PC-3 (cell line): ENCODE measurements around the gene SOST. TPM values are rescaled to one million over a fixed set of nuclear protein-coding genes. Genes with fewer than 3 reads are reported as not detected.

Experiments
- ATAC-seq: fragments of 200-7000 bp; cut with Tn5 transposase; 2 replicates; pipeline ENCODE4 v1.9.1; 2020; ENCODE audit warnings: mild to moderate bottlenecking, moderate library complexity
- BruUV-seq: library from RNA; stranded (reverse); fragments of 400-500 nt; replicated peaks from 2 replicates; lab custom pipeline; 2021; lab: Mats Ljungman, UMichigan
- CTCF ChIA-PET: fragments of 300-600 bp; sonication (Branson Sonifier 250); formaldehyde crosslinking; loops from one replicate; lab custom pipeline; 2022; ENCODE audit warnings: antibody characterized with exemption; lab: Charles Lee
- POLR2A ChIA-PET: fragments of 300-600 bp; sonication (Branson Sonifier 250); formaldehyde crosslinking; loops from one replicate; lab custom pipeline; 2022; ENCODE audit warnings: antibody characterized with exemption; ENCODE audit not compliant: unreplicated experiment; lab: Charles Lee
- DNase-seq: peaks from one replicate; pipeline ENCODE4 v3.0.0-alpha.2; 2015
- H2AFZ ChIP-seq: fragments of 300-600 bp; sonication (generic); 2 replicates; pipeline ENCODE4 v1.6.0; 2016; ENCODE audit warnings: antibody characterized with exemption, low read length
- H3F3A ChIP-seq: fragments of 300-600 bp; sonication (generic); one replicate; pipeline ENCODE4 v1.6.0; 2017; ENCODE audit warnings: antibody characterized with exemption, low read length, control low read depth, mild to moderate bottlenecking; ENCODE audit not compliant: unreplicated experiment
- H3K27ac ChIP-seq: fragments of 300-600 bp; sonication (generic); 2 replicates; pipeline ENCODE4 v1.5.1; 2016; ENCODE audit warnings: mild to moderate bottlenecking, low read length
- H3K27me3 ChIP-seq: fragments of 300-600 bp; sonication (generic); 2 replicates; pipeline ENCODE4 v1.6.1; 2016; ENCODE audit warnings: low read length, mixed read lengths
- H3K36me3 ChIP-seq: fragments of 300-600 bp; sonication (generic); 2 replicates; pipeline ENCODE4 v1.6.1; 2016; ENCODE audit warnings: low read depth, mixed run types, low read length, mixed read lengths
- H3K4me1 ChIP-seq: fragments of 300-600 bp; sonication (generic); 2 replicates; pipeline ENCODE4 v1.5.1; 2016; ENCODE audit warnings: low read length; ENCODE audit not compliant: insufficient read depth
- H3K4me2 ChIP-seq: fragments of 300-600 bp; sonication (generic); 2 replicates; pipeline ENCODE4 v1.6.0; 2016; ENCODE audit warnings: low read length
- H3K4me3 ChIP-seq: fragments of 300-600 bp; sonication (generic); 2 replicates; pipeline ENCODE4 v1.5.1; 2016; ENCODE audit warnings: mild to moderate bottlenecking, low read length, mixed read lengths
- H3K79me2 ChIP-seq: fragments of 300-600 bp; sonication (generic); 2 replicates; pipeline ENCODE4 v1.6.1; 2017; ENCODE audit warnings: low read length, mixed read lengths
- H3K9ac ChIP-seq: fragments of 300-600 bp; sonication (generic); 2 replicates; pipeline ENCODE4 v1.6.0; 2016; ENCODE audit warnings: mild to moderate bottlenecking, low read length
- H3K9me2 ChIP-seq: fragments of 300-600 bp; sonication (generic); replicated peaks from 2 replicates; pipeline ENCODE4 v1.6.1; 2016; ENCODE audit warnings: mixed run types, low read length, mixed read lengths
- H3K9me3 ChIP-seq: fragments of 300-600 bp; sonication (generic); 2 replicates; pipeline ENCODE4 v1.6.1; 2016; ENCODE audit warnings: low read length, mixed read lengths
- H4K20me1 ChIP-seq: fragments of 300-600 bp; sonication (generic); 2 replicates; pipeline ENCODE4 v1.6.1; 2016; ENCODE audit warnings: low read length, mixed read lengths
- CTCF ChIP-seq: fragments of 300-600 bp; sonication (generic); conservative IDR thresholded peaks from 2 replicates; pipeline ENCODE4 v1.5.1; 2017; ENCODE audit warnings: antibody characterized with exemption, low read depth, mild to moderate bottlenecking, low read length
- EZH2 ChIP-seq: fragments of 300-600 bp; sonication (generic); IDR thresholded peaks from one replicate; pipeline ENCODE4 v1.6.1; 2017; ENCODE audit warnings: antibody characterized with exemption, mild to moderate bottlenecking, low read length; ENCODE audit not compliant: unreplicated experiment
- EZH2phosphoT487 ChIP-seq: fragments of 300-600 bp; sonication (generic); IDR thresholded peaks from 2 replicates; pipeline ENCODE4 v1.6.1; 2018; ENCODE audit warnings: mild to moderate bottlenecking, antibody characterized with exemption, low read length, borderline replicate concordance
- intact Hi-C: fragments of 100-400 bp; cut with micrococcal nuclease; formaldehyde crosslinking; loops from 2 replicates; pipeline ENCODE4 v1.9.0; 2023
- total RNA-seq: library from RNA; depleted of rRNA; stranded (reverse); fragments of >200 nt; gene quantifications from 2 replicates; pipeline ENCODE4 v1.2.3, GENCODE V29; 2014

Gene SOST
- total RNA-seq, 1 experiment from 2014 or later, result not detected

GRCh38 chr17:43787728-43788127 is 29.1 kb upstream of the SOST start:
- no peaks in the 10 kb centered on the region for H3K79me2 ChIP-seq
- ATAC-seq, result no peak
- POLR2A ChIA-PET, result no interaction called here
- no TSS peak for BruUV-seq
- no peaks in the 10 kb centered on the region for H4K20me1 ChIP-seq
- intact Hi-C loops, result no loop called here
- no peaks in the 10 kb centered on the region for H3K9me2 ChIP-seq
- no peak overlapping the region for H2AFZ ChIP-seq
- no peaks in the 10 kb centered on the region for H3K36me3 ChIP-seq
- no peaks in the 10 kb centered on the region for H3F3A ChIP-seq
- H3K27me3 ChIP-seq, result no peaks in the 10 kb centered on the region
- no peak overlapping the region for H3K9ac ChIP-seq
- H3K9me3 ChIP-seq, result no peaks in the 10 kb centered on the region
- peaks cover 28% of the 10 kb centered on the region for H3K4me1 ChIP-seq
- no peak overlapping the region for H3K4me2 ChIP-seq
- no peak overlapping the region for H3K4me3 ChIP-seq
- TF ChIP-seq CTCF (no peak), EZH2phosphoT487 (no peak), EZH2 (no peak)
- DNase-seq, result no peak
- CTCF ChIA-PET, result interaction anchor here (0.9 kb wide), 1 partner anchor 58 kb away, joined by 4 read pairs; no protein-coding TSS in a partner anchor
- H3K27ac ChIP-seq, result no peak overlapping the region

- Histone ChIP-seq H3K9ac (no peak overlapping the region), H3K4me3 (no peak overlapping the region), H3K79me2 (no peaks in the 10 kb centered on the region), H3K9me3 (no peaks in the 10 kb centered on the region), H3F3A (no peaks in the 10 kb centered on the region), H4K20me1 (no peaks in the 10 kb centered on the region), H2AFZ (peak overlapping the region; percentile 40), H3K36me3 (no peaks in the 10 kb centered on the region), H3K4me2 (peak overlapping the region; percentile 40), H3K27ac (peak overlapping the region; percentile 12), H3K9me2 (no peaks in the 10 kb centered on the region), H3K27me3 (no peaks in the 10 kb centered on the region), H3K4me1 (peaks cover 24% of the 10 kb centered on the region)
- DNase-seq (peak; percentile 46), ATAC-seq (peak; percentile 31)
- intact Hi-C loops, result no loop called here
- no TSS peak for BruUV-seq
- CTCF ChIA-PET, result no interaction called here
- POLR2A ChIA-PET, result no interaction called here
- TF ChIP-seq EZH2 (no peak), CTCF (no peak), EZH2phosphoT487 (no peak)
Measured at GRCh38 chr17:43784628-43785101, 26.1 kb upstream of the SOST start.

GRCh38 chr17:43784068-43784467 is 25.5 kb upstream of the SOST start:
- intact Hi-C loops, result no loop called here
- BruUV-seq, result no TSS peak
- DNase-seq (peak; percentile 78), ATAC-seq (peak; percentile 54)
- Histone ChIP-seq H3K27ac (peak overlapping the region; percentile 12), H3K79me2 (no peaks in the 10 kb centered on the region), H3K4me3 (no peak overlapping the region), H3K36me3 (no peaks in the 10 kb centered on the region), H3K27me3 (no peaks in the 10 kb centered on the region), H3K4me2 (peak overlapping the region; percentile 40), H4K20me1 (no peaks in the 10 kb centered on the region), H2AFZ (peak overlapping the region; percentile 40), H3F3A (no peaks in the 10 kb centered on the region), H3K9me2 (no peaks in the 10 kb centered on the region), H3K9me3 (no peaks in the 10 kb centered on the region), H3K9ac (no peak overlapping the region), H3K4me1 (peaks cover 30% of the 10 kb centered on the region)
- ChIA-PET POLR2A (no interaction called here), CTCF (no interaction called here)
- TF ChIP-seq CTCF (no peak), EZH2 (no peak), EZH2phosphoT487 (no peak)
